Activated effector memory CD4-positive, alpha-beta T cell treated with Interleukin-2 at 50 U/mL for 16 hours (primary cell): Measurements from ENCODE around the gene ACOT7.
"Not testable (repeated sequence)": the region's sequence is repeated elsewhere in the genome, so short reads cannot be mapped to it uniquely, and the experiment has no call there.

Source experiments
- DNase-seq: peaks from one replicate; pipeline ENCODE4 v3.0.0-alpha.2; 2020

ACOT7 gene

GRCh38 chr1:6219641-6220040, 173.9 kb downstream of the ACOT7 start:
- DNase-seq = not testable (repeated sequence)

- no peak for DNase-seq
Observed at GRCh38 chr1:6218375-6219164, 175.0 kb downstream of the ACOT7 start.
